GM19240 (cell line): ENCODE results near the gene SPRY1.

Source experiments
- DNase-seq: peaks from one replicate; pipeline ENCODE4 v3.0.0; 2011; ENCODE audit warnings: low spot score; ENCODE audit not compliant: insufficient read length

The SPRY1 gene

GRCh38 chr4:123396307-123397143 lies at the start of gene SPRY1:
SPRY1 (plus strand) TSS chr4:123396795; CDS start chr4:123401592, 4,797 bp downstream.
- no peak for DNase-seq

GRCh38 chr4:123346951-123347350 lies 49.6 kb upstream of the SPRY1 start:
- DNase-seq: no peak

GRCh38 chr4:123348946-123349345 lies 47.6 kb upstream of the SPRY1 start:
- no peak for DNase-seq

- no peak for DNase-seq
These were observed 47.0 kb upstream of the SPRY1 start for GRCh38 chr4:123349421-123350190.

GRCh38 chr4:123350191-123350544 lies 46.4 kb upstream of the SPRY1 start:
- DNase-seq: no peak

- DNase-seq: no peak
These were observed 45.9 kb upstream of the SPRY1 start for GRCh38 chr4:123350726-123351125.

GRCh38 chr4:123351713-123352112 lies 44.9 kb upstream of the SPRY1 start:
- DNase-seq: no peak

- no peak for DNase-seq
These were observed 44.2 kb upstream of the SPRY1 start for GRCh38 chr4:123352240-123352945.

- DNase-seq: no peak
These were observed 43.6 kb upstream of the SPRY1 start for GRCh38 chr4:123352966-123353365.

GRCh38 chr4:123353656-123354055 lies 42.9 kb upstream of the SPRY1 start:
- no peak for DNase-seq

- no peak for DNase-seq
These were observed 41.9 kb upstream of the SPRY1 start for GRCh38 chr4:123354701-123355100.

GRCh38 chr4:123356921-123357320 lies 39.7 kb upstream of the SPRY1 start:
- DNase-seq: no peak

GRCh38 chr4:123359449-123360315 lies 36.9 kb upstream of the SPRY1 start:
- no peak for DNase-seq

- DNase-seq: no peak
These were observed 35.3 kb upstream of the SPRY1 start for GRCh38 chr4:123361195-123361861.

GRCh38 chr4:123362103-123362502 lies 34.5 kb upstream of the SPRY1 start:
- no peak for DNase-seq

- DNase-seq: peak; percentile 9
These were observed 32.9 kb upstream of the SPRY1 start for GRCh38 chr4:123363729-123364128.

- no peak for DNase-seq
These were observed 31.7 kb upstream of the SPRY1 start for GRCh38 chr4:123364906-123365305.

GRCh38 chr4:123365412-123365811 lies 31.2 kb upstream of the SPRY1 start:
- DNase-seq: no peak

- no peak for DNase-seq
These were observed 30.3 kb upstream of the SPRY1 start for GRCh38 chr4:123366144-123366748.

GRCh38 chr4:123378794-123379193 lies 17.8 kb upstream of the SPRY1 start:
- DNase-seq: no peak
